ENCODE measurements around the gene NMNAT3. TPM values are rescaled to one million over a fixed set of nuclear protein-coding genes. Genes with fewer than 3 reads are reported as not detected.

NMNAT3 gene
- total and polyA plus RNA-seq, 8 donors = 3.6 to 24.9 (median 7.0) TPM

DNA sequence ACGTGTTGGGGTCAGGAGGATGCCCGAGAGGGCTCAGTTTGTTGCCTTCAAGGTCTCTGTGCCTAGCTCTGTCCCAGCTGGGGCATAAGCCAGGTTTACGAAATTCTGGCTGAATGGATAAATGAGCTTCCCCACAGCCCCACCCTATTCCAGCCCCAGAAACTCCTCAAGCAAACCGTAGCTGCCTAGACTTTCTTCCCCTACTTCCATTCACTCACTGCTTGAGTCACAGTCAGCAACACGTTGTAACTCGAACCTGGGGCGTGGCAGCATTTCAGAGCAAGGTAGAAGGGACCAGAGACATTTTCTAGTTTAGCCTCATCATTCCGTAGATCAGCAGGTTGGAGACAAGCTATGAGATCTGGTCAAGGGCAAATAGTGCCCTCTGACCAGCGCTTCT is 24.2 kb downstream of the NMNAT3 start:
- intact Hi-C loops (cut with DNase I; ENCODE audit: low total_unique reads) = no loop called here
- H3K4me1 ChIP-seq = peaks cover 0 to 22% (median 9%) of the 10 kb centered on the region in 4 donors
- H3K9me3 ChIP-seq = no peaks in the 10 kb centered on the region
- H3K4me3 ChIP-seq = no peak overlapping the region
- no peak overlapping the region for H3K27ac ChIP-seq
- TF ChIP-seq POLR2AphosphoS5 (IDR thresholded peaks at IDR 0.05) (no peak), POLR2A (IDR thresholded peaks at IDR 0.05) (no peak), EP300 (IDR thresholded peaks at IDR 0.05) (no peak)
- TF ChIP-seq, protein P1, sequence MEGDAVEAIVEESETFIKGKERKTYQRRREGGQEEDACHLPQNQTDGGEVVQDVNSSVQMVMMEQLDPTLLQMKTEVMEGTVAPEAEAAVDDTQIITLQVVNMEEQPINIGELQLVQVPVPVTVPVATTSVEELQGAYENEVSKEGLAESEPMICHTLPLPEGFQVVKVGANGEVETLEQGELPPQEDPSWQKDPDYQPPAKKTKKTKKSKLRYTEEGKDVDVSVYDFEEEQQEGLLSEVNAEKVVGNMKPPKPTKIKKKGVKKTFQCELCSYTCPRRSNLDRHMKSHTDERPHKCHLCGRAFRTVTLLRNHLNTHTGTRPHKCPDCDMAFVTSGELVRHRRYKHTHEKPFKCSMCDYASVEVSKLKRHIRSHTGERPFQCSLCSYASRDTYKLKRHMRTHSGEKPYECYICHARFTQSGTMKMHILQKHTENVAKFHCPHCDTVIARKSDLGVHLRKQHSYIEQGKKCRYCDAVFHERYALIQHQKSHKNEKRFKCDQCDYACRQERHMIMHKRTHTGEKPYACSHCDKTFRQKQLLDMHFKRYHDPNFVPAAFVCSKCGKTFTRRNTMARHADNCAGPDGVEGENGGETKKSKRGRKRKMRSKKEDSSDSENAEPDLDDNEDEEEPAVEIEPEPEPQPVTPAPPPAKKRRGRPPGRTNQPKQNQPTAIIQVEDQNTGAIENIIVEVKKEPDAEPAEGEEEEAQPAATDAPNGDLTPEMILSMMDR (IDR thresholded peaks at IDR 0.05) = no peak
- H3K36me3 ChIP-seq = no peaks in the 10 kb centered on the region
- 59 to 70% (median 62%) methylated on average over 9 of the region's 9 CpGs for WGBS, 5 donors
- H3K27me3 ChIP-seq = no peaks in the 10 kb centered on the region
- peak in 1 of 2 donors; percentile 34 for DNase-seq

DNA sequence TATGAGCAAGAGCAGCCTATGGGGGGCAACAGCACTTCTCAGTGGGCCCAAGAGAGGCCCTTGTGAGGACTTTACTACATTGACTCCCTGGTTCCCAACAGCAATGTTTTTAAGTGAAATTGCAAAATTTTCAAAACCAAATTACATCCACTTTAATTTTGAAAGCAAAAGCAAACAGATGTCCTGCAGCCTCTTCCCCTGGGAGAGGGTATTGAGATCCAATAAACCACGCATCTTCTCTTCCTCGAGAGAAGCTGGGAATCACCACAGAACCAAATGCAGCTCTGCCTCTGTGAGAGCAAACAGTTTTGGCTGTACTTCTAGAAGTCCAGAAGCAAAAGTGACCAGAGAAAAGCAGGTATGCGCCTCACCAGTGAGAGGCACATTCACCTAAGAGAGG is 25.2 kb downstream of the NMNAT3 start:
- Histone ChIP-seq H3K27ac (no peak overlapping the region), H3K27me3 (no peaks in the 10 kb centered on the region), H3K9me3 (no peaks in the 10 kb centered on the region), H3K36me3 (no peaks in the 10 kb centered on the region), H3K4me1 (peaks cover 0 to 22% (median 9%) of the 10 kb centered on the region in 4 donors), H3K4me3 (no peak overlapping the region)
- no peak for DNase-seq
- TF ChIP-seq POLR2AphosphoS5 (IDR thresholded peaks at IDR 0.05) (no peak), POLR2A (IDR thresholded peaks at IDR 0.05) (no peak), EP300 (IDR thresholded peaks at IDR 0.05) (no peak)
- TF ChIP-seq, protein P1 (IDR thresholded peaks at IDR 0.05) = no peak
- WGBS, 5 donors = 70 to 85% (median 84%) methylated on average over 3 of the region's 3 CpGs
- intact Hi-C loops (cut with DNase I; ENCODE audit: low total_unique reads) = no loop called here

DNA sequence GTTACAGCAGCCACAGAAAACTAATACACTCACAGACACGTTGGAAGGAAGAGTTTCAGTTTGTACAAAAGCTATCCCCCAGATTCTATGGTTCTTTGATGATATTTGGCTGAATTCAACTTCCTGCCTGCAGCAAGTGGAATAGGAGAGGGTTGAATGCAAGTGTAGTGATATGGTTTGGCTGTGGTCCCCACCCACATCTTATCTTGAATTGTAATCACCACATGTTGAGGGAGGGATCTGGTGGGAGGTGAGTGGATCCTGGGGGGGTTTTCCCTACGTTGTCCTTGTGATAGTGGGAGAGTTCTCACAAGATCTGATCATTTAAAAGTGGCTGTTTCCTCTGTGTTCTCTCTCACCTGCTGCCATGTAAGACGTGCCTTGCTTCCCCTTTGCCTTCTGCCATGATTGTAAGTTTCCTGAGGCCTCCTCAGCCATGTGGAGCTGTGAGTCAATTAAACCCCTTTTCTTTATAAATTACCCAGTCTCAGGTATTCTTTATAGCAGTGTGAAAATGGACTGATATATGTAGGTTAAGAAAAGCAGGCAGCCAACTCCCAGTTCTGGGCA is 29.8 kb downstream of the NMNAT3 start:
- no peaks in the 10 kb centered on the region for H3K36me3 ChIP-seq
- TF ChIP-seq POLR2A (IDR thresholded peaks at IDR 0.05) = no peak
- TF ChIP-seq POLR2AphosphoS5 (IDR thresholded peaks at IDR 0.05) = no peak
- no peak for TF ChIP-seq EP300 (IDR thresholded peaks at IDR 0.05)
- TF ChIP-seq, protein P1 (IDR thresholded peaks at IDR 0.05) = no peak
- no peak for DNase-seq
- H3K27me3 ChIP-seq = no peaks in the 10 kb centered on the region
- no peak overlapping the region for H3K4me3 ChIP-seq
- no peaks in the 10 kb centered on the region for H3K4me1 ChIP-seq
- H3K9me3 ChIP-seq = no peaks in the 10 kb centered on the region
- no peak overlapping the region for H3K27ac ChIP-seq
- 54 to 74% (median 58%) methylated on average over 3 of the region's 3 CpGs for WGBS, 5 donors
- intact Hi-C loops (cut with DNase I; ENCODE audit: low total_unique reads) = no loop called here

DNA sequence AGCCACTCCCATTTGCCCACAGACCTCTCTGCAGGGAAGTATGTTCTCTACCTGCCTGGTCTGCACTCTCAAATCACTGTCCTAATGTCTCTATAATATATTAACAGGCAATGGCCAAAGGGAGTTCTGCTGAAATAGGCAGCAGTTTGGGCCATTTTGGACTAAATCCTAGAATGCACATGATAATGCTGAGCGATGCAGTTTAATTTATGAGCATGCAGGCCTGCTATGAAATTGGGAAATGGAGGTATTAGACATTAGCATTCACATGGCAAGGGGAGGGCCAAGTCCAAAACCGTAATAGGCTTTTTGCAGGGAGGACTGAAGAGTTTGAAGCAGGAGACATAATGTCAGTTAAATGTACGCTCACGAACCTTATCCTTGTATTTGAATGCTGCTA is 31.3 kb downstream of the NMNAT3 start:
- no peak for TF ChIP-seq POLR2AphosphoS5 (IDR thresholded peaks at IDR 0.05)
- TF ChIP-seq EP300 (IDR thresholded peaks at IDR 0.05) = no peak
- no peak for TF ChIP-seq POLR2A (IDR thresholded peaks at IDR 0.05)
- TF ChIP-seq, protein P1 (IDR thresholded peaks at IDR 0.05) = no peak
- no peak for DNase-seq
- WGBS, 5 donors = 84 to 94% (median 90%) methylated on average over 4 of the region's 4 CpGs

More for the DNA sequence above, 31.3 kb downstream of the NMNAT3 start:
- no peaks in the 10 kb centered on the region for H3K27me3 ChIP-seq
- no peak overlapping the region for H3K4me3 ChIP-seq
- no peak overlapping the region for H3K27ac ChIP-seq
- H3K4me1 ChIP-seq = no peaks in the 10 kb centered on the region
- H3K36me3 ChIP-seq = no peaks in the 10 kb centered on the region
- intact Hi-C loops (cut with DNase I; ENCODE audit: low total_unique reads) = no loop called here
- no peaks in the 10 kb centered on the region for H3K9me3 ChIP-seq

All from stomach (tissue), 9 donors.